ENCODE measurements around the gene TUBGCP3. TPM values are rescaled to one million over a fixed set of nuclear protein-coding genes. Genes with fewer than 3 reads are reported as not detected.

TUBGCP3 gene
- total RNA-seq, 2 donors from 2014 or later = 26.7 to 30.0 TPM

- WGBS, 2 donors = 87 to 91% methylated on average over 3 of the region's 3 CpGs
- TF ChIP-seq, protein P1, sequence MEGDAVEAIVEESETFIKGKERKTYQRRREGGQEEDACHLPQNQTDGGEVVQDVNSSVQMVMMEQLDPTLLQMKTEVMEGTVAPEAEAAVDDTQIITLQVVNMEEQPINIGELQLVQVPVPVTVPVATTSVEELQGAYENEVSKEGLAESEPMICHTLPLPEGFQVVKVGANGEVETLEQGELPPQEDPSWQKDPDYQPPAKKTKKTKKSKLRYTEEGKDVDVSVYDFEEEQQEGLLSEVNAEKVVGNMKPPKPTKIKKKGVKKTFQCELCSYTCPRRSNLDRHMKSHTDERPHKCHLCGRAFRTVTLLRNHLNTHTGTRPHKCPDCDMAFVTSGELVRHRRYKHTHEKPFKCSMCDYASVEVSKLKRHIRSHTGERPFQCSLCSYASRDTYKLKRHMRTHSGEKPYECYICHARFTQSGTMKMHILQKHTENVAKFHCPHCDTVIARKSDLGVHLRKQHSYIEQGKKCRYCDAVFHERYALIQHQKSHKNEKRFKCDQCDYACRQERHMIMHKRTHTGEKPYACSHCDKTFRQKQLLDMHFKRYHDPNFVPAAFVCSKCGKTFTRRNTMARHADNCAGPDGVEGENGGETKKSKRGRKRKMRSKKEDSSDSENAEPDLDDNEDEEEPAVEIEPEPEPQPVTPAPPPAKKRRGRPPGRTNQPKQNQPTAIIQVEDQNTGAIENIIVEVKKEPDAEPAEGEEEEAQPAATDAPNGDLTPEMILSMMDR (IDR thresholded peaks at IDR 0.05) = no peak
- TF ChIP-seq POLR2A (IDR thresholded peaks at IDR 0.05) = no peak
- H3K36me3 ChIP-seq (replicated peaks in 1 of 2; ENCODE audit: insufficient read depth in 1 of 2, low read depth in 2 of 2) = peaks cover 0 to 6% of the 10 kb centered on the region in 2 donors
These were observed 66.8 kb downstream of the TUBGCP3 start for GRCh38 chr13:112521073-112521685.

GRCh38 chr13:112519517-112520060, 68.4 kb downstream of the TUBGCP3 start:
- ATAC-seq = no peak
- H3K36me3 ChIP-seq (replicated peaks in 1 of 2; ENCODE audit: insufficient read depth in 1 of 2, low read depth in 2 of 2) = peaks cover 0 to 12% of the 10 kb centered on the region in 2 donors
- no peak overlapping the region for H3K4me3 ChIP-seq
- no peak overlapping the region for H3K27ac ChIP-seq
- DNase-seq = no peak
- no peaks in the 10 kb centered on the region for H3K9me3 ChIP-seq
- WGBS, 2 donors = 96 to 97% methylated on average over 19 to 20 of the region's 20 CpGs
- no peaks in the 10 kb centered on the region for H3K4me1 ChIP-seq
- TF ChIP-seq POLR2A (IDR thresholded peaks at IDR 0.05) = no peak
- TF ChIP-seq, protein P1 (IDR thresholded peaks at IDR 0.05) = no peak
- H3K27me3 ChIP-seq = no peaks in the 10 kb centered on the region
- intact Hi-C loops (cut with DNase I) = no loop called here

More at GRCh38 chr13:112521073-112521685, 66.8 kb downstream of the TUBGCP3 start:
- DNase-seq (no peak), ATAC-seq (no peak)
- Histone ChIP-seq H3K9me3 (no peaks in the 10 kb centered on the region), H3K27ac (no peak overlapping the region), H3K4me1 (no peaks in the 10 kb centered on the region), H3K4me3 (no peak overlapping the region), H3K27me3 (no peaks in the 10 kb centered on the region)
- intact Hi-C loops (cut with DNase I) = no loop called here

GRCh38 chr13:112516218-112516617, 71.7 kb downstream of the TUBGCP3 start:
- no peak overlapping the region for H3K27ac ChIP-seq

GRCh38 chr13:112513761-112514160, 74.2 kb downstream of the TUBGCP3 start:
- Histone ChIP-seq H3K27me3 (no peaks in the 10 kb centered on the region), H3K4me3 (no peak overlapping the region), H3K9me3 (no peaks in the 10 kb centered on the region), H3K4me1 (no peaks in the 10 kb centered on the region), H3K27ac (no peak overlapping the region), H3K36me3 (replicated peaks in 1 of 2; ENCODE audit: insufficient read depth in 1 of 2, low read depth in 2 of 2) (peaks cover 0 to 6% of the 10 kb centered on the region in 2 donors)
- intact Hi-C loops (cut with DNase I) = no loop called here
- DNase-seq = no peak
- 72 to 84% methylated on average over 6 of the region's 6 CpGs for WGBS, 2 donors
- TF ChIP-seq, protein P1 (IDR thresholded peaks at IDR 0.05) = no peak
- no peak for TF ChIP-seq POLR2A (IDR thresholded peaks at IDR 0.05)
- ATAC-seq = no peak

More at GRCh38 chr13:112516218-112516617, 71.7 kb downstream of the TUBGCP3 start:
- no peak overlapping the region for H3K4me3 ChIP-seq
- intact Hi-C loops (cut with DNase I) = no loop called here
- DNase-seq = no peak
- H3K36me3 ChIP-seq (replicated peaks in 1 of 2; ENCODE audit: insufficient read depth in 1 of 2, low read depth in 2 of 2) = peaks cover 0 to 8% of the 10 kb centered on the region in 2 donors
- WGBS, 2 donors = 91 to 96% methylated on average over 13 of the region's 13 CpGs
- ATAC-seq = no peak
- H3K9me3 ChIP-seq = no peaks in the 10 kb centered on the region
- no peaks in the 10 kb centered on the region for H3K4me1 ChIP-seq
- H3K27me3 ChIP-seq = no peaks in the 10 kb centered on the region
- TF ChIP-seq POLR2A (IDR thresholded peaks at IDR 0.05) = no peak
- TF ChIP-seq, protein P1 (IDR thresholded peaks at IDR 0.05) = no peak
